GM18909 (cell line): ENCODE data around the gene GNA12.

Experiments
- ATAC-seq: cut with Tn5 transposase; IDR thresholded peaks from one replicate; pipeline ENCODE4 v1.9.1; 2021; ENCODE audit warnings: mild to moderate bottlenecking; ENCODE audit not compliant: unreplicated experiment, poor library complexity

Gene GNA12, protein sequence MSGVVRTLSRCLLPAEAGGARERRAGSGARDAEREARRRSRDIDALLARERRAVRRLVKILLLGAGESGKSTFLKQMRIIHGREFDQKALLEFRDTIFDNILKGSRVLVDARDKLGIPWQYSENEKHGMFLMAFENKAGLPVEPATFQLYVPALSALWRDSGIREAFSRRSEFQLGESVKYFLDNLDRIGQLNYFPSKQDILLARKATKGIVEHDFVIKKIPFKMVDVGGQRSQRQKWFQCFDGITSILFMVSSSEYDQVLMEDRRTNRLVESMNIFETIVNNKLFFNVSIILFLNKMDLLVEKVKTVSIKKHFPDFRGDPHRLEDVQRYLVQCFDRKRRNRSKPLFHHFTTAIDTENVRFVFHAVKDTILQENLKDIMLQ

DNA sequence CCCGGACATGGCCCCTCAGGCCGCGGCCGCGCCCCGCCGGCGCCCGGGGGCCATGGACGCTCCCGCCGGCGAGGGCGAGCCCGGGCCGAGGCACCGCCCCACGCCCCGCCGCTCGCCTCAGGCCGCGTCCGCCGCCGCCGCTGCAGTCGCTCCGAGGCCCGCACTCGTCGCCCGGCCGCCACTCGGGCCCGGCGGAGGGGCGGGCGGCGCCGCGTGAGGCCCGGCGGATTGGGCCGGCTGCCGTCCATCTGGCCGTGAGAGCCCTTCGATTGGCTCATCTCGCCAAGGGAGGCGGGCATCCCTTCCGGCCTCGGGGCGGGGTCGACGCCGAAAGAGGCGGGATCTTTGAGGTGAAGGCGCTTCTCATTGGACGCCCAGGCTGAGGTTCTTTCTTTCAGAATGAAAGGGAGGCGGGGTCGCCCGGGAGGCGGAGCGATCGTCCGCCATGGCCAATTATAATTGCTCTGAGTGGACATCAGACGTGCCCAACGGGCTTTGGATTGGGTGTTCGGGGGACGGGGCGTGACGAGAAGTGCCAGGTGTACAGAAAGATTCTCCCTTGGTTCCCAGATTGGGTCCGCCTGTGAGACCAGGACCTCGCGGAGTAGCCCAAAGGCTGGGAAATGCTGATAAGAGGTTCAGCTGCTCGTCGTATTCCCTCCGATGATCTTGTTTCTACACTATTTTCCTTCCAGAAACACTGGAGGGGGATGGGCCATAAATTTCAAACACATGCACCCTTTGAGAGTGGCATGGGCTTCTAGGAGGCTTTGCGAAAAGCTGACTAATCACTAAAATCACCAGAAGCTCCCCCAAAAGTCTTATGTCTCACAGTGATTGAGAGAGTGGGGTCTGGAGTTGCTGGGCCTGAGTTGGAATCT, at the start of gene GNA12:
GNA12 (minus strand) TSS at position 156 of the 881 bp plus-strand sequence; CDS start at position 9, 147 bp downstream.
- ATAC-seq = peak; percentile 95

DNA sequence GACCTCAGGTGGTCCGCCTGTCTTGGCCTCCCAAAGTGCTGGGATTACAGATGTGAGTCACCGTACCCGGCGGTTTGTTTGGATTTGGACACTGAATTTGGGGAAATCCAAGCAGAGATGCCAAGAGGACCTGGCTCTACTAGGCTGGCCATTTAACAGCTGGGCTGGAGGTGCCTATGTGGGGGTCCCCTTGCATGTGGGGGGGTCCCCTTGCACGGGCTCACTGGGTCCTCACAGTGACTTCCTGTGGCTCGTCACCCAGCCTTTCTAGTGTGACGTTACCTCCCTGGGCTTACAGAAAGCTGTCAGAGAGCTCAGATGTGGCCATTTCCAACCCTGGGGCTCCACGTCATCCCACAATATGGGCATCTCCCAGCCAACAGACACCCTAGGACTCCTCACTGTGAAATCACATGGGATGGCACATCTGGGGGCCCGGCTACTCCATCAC, 49.3 kb upstream of the GNA12 start:
- no peak for ATAC-seq

DNA sequence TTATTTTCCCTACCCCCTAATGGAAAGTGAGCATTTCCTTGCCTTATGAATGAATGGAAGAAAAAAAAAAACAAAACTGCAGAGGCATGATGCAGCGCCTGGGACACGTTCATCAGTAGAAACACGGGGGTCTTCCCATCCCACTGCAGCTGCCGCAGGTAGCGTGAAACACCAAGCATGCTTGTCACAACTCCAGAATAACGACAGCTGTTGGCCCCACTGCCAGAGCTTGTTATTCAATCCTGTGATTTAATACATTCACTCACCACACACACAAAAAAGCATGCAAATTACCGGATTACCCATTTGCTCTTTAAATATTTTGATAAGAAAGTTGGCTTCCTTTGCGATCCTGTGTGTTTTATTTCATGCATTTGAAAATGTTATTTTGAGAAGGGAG, 48.4 kb upstream of the GNA12 start:
- ATAC-seq = no peak

DNA sequence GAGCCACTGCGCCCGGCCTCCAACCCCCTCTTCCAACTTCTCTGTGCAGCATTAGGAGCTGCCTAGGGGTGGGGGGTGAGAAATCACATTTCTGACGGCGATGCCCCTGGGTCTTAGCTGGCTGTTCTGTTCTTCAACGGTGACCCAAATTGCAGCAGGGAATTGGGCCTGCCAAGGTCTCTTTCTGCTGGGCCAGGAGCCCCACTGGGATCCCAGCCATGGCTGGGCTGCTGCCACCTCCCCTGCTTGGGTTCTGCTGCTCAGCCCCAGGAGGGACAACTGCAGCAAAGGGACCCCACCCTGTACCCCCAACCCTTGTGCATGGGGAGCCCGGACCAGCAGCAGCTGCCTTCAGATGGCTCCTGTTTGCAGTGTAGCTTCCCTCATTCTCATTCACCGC, 43.7 kb upstream of the GNA12 start:
- no peak for ATAC-seq

- ATAC-seq = no peak
Measured at GRCh38 chr7:2886900-2887299, 42.8 kb upstream of the GNA12 start.

DNA sequence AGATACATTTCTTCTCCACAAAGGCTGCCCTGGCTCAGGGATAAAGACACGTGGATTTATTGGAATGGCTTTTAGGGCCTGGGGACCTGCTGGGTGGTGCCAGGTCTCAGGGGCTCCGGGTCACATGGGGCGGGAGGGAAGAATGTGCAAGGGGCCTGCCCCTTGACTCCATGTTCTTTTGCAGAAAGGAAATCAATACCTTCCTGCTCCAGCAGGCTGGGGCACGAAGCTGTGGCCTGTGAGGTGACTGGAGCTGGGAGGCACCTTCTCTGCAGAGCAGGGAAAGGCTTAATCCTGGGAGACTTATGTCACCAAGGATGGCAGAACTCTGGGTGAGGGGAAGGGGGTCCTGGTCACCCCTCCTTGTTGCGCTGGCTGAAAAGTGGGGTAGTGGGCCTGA, 42.3 kb upstream of the GNA12 start:
- no peak for ATAC-seq

- ATAC-seq = no peak
Measured at GRCh38 chr7:2884161-2884560, 40.1 kb upstream of the GNA12 start.

GRCh38 chr7:2883101-2883500, 39.0 kb upstream of the GNA12 start:
- no peak for ATAC-seq

DNA sequence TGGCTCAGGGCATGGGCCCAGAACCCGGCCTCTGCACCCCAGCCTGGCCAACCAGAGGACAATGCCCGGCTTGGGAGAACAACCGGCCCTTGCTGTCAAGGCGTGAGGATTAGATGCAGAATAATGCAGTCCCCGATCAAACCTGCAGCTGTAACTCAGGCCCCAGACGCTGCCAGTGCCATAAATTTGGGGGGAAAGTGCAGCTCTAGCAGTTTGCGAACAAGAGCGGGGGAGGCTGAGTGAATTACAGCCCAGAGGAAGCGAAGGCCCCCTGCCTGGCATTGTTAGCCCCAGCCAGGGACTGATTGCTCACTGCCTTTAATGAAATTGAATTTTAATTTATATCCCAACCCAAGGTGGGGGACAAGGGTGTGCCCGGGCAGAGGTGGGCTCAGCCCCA, 38.0 kb upstream of the GNA12 start:
- ATAC-seq = no peak

DNA sequence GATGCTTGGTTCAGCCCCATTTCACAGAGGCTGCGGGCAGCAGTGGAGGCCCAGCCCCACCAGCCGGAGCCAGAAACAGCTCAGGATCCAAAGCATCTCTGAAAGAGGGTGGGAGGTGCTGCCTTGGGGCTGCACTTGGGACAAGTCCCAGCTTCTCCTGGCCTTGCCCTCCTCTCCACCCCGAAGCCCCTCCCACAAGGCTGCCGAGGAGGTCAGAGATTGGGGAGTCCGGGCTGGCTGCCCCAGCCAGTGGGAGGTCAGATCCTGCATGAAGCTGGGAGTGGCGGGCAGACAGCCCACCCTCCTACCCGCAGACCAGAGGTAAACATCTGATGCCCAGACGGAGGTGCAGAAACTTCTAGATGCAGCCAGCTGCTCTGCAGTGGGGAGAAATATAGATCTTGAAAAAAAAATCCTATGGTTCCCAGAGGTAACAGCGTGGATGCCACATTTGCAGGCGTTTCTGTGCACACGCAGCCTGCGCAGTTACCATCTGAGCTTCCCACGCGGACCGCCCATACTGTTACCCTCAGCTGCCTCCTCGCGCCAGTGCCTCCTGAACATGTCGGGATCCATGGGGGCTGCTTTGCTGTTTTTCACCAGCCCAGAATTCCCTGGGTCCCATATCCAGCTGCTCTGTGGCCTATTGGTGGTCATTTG, 36.9 kb upstream of the GNA12 start:
- ATAC-seq = no peak

DNA sequence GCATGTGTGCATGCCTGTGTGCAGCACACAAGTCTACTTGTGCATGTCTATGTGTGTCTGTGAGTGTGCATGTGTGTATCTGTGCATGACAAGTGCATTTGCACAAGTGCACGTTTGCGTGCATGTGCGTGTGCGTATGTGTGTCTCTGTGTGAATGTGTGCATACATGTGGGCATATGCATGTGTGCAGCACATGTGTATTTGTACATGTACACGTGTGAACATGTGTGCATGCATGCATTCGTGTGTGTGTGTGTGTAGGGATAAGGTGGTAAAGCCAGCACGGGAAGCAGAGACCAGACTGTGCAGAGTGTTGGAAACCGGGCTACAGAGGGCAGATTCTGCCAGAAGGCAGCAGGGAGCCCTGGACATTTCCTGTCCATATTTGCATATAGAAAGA, 35.9 kb upstream of the GNA12 start:
- no peak for ATAC-seq

DNA sequence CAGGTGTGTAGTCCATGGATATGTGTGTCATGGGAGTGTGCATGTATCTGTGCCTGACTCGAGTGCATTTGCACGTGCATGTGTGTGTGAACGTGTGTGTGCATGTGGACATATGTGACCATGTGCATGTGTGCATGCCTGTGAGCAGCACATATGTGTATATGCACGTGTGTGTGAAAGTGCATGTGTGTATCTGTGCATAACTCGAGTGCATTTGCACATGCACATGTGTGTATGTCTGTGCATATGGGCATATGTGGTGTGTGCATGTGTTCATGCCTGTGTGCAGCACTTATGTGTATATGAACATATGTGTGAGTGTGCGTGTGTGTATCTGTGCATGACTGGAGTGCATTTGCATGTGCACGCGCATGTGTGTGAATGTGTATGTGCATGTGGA, 35.2 kb upstream of the GNA12 start:
- ATAC-seq = no peak

GRCh38 chr7:2878306-2878705, 34.2 kb upstream of the GNA12 start:
- ATAC-seq = no peak

- ATAC-seq = no peak
Measured at GRCh38 chr7:2876031-2876731, 32.1 kb upstream of the GNA12 start.

GRCh38 chr7:2873686-2874551, 29.8 kb upstream of the GNA12 start:
- ATAC-seq = no peak

- no peak for ATAC-seq
Measured at GRCh38 chr7:2873146-2873545, 29.0 kb upstream of the GNA12 start.

- ATAC-seq = no peak
Measured at GRCh38 chr7:2872296-2872874, 28.3 kb upstream of the GNA12 start.

DNA sequence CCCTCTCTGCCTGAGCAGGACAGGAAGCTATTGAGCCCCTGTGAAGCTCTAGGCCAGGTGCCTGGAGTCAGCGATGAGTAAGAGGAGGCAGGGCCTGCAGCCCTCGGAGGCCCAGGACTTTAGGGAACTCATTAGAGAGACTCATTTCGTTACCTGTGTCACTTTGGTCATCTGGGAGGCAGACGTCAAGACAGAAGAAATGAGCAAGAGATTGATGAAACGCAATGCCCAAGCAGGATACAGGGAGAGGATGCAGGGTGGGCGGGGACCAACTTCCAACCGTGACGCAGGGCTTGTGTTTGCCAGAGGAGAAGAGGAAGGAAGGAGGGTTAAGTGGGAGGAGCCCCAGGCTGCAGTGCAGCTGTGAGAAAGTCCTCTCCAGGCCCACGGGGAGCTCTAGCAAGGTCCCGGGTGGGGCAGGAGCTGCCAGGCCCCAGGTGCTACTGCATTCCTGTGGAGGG, 26.4 kb upstream of the GNA12 start:
- ATAC-seq = peak; percentile 63

GRCh38 chr7:2869981-2870380, 25.9 kb upstream of the GNA12 start:
- no peak for ATAC-seq
